Activated CD8-positive, alpha-beta memory T cell treated with anti-CD3 and anti-CD28 coated beads, Interleukin-2, amount 50 U/mL, for 1 hour (primary cell): ENCODE results near the gene IRF2BPL.

Source experiments
- DNase-seq: peaks from one replicate; pipeline ENCODE4 v3.0.0-alpha.2; 2020; ENCODE audit errors: extremely low read depth

Gene IRF2BPL

GRCh38 chr14:77011245-77011644 is 17.3 kb downstream of the IRF2BPL start:
- DNase-seq, result no peak

GRCh38 chr14:77009014-77009413 is 19.5 kb downstream of the IRF2BPL start:
- DNase-seq, result no peak

DNA sequence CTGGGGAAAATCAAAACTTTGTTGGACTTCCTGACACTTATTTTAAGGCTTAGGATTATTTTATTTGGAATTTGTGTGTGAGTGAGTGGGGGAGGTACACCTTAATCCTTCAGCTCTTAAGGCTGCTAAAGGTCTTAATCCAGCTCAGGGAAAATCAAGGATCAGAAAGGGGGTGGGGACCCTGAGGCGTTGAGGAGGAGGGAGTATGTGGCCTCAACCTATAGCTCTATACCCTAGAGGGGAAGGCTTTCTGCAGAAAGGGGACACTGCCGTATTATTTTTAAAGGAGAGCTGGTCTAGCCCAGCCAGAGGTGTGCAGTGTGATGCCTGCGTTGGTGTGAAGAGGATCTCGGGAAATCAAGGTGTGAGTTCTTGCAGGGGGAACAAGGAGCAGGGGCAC is 20.0 kb downstream of the IRF2BPL start:
- no peak for DNase-seq

GRCh38 chr14:77007975-77008421 is 20.5 kb downstream of the IRF2BPL start:
- DNase-seq, result no peak

- DNase-seq, result no peak
Measured at GRCh38 chr14:77007183-77007974, 21.1 kb downstream of the IRF2BPL start.

DNA sequence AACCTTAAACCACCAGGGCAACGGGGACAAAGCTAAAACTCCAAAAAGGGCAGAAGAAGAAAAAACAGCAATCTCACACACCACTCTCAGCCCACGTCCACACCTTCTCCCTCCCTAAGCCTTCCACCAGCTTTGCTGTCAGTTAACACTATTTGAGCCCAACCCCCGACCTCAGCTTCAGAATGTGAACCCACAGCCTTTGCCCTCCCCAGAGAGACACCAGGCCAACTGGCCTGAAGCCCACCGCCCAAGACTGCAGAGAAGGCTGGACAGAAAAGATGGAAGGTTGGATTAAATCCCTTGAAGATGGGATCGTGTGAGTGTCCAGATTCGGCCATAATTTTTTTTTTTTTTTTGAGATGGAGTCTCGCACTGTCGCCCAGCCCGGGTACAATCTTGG is 22.4 kb downstream of the IRF2BPL start:
- no peak for DNase-seq

DNA sequence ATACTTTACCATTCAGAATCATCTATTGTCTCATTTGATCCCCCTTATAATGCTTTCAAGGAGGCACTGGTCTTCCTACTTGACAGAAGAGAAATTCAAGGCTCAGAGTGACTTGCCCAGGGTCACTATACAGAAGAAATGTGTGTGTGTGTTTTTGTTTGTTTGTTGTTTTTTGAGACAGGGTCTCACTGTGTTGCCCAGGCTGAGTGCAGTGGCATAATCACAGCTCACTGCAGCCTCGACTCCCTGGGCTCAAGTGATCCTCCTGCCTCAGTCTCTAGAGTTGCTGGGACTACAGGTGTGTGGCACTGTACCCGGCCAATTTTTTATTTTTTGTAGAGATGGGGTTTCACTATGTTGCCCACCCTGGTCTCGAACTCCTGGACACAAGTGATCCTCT is 22.9 kb downstream of the IRF2BPL start:
- no peak for DNase-seq

DNA sequence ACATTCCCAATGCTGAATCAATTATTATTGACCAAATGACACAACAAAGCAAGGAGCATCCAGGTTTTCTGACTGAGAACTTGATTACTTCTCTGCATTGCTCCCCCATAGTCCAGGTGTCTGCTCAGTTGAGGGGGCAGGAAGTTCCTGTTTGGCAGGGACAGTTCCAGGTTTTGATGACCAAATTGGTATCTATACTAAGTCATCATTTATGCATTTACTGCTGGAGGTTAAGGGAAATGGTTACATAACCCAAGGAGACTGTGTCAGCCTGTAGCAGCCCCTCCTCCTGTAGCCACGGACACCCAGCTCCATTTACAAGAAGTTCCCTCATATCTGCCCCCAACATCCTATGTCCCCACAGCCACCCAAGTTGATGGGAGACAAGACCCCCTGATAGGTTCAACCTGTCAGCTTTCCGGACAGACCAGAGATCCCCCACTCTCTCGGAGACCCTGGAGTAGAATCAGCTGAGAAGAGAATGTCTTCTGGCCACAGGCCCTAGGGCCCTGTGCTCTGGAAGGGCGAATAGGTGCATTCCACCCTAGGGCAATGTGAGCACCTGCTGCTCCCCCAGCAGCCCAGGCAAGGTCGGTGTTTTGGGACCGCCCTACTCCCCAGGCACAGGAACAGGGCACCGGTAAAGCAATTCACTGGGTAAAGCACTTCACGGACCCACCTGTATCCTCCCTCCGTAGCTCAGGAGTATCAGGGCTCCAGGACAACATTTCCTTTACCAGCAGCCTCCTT is 23.6 kb downstream of the IRF2BPL start:
- DNase-seq, result no peak

DNA sequence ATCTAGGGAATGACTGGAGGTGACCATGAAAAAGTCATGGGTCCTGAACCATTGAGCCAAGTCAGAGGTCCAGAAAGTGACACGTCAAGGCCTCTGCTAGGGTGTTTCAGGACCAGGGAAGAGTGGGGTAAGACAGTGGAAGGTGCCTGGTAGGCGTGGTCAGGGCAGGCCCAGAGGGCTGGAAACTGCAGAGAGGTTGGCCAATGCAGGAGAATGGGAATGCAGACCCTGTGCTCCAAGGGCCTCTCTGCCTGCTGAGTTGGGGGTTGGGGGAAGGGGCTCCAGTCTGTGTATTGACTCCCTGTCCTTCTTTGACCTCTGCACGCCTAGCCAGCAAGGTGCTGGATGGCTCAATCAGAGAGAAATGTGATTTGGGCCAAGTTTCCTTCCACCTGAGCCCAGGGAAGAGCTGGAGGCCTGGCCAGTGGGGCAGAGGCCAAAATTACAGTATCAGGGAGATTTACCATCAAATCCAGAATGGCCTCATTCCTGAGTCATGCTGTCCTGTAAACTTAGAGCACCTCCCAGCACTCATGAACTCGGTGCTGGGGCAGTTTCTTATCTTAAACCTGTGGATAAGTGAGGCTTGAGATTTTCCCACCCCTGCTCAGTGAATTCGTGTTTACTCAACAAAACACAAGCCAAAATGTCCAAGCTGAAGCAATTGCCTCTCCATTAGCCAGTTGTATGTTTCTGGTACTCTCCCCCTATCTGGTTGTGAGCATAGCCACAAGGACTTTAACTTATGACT is 24.4 kb downstream of the IRF2BPL start:
- DNase-seq, result no peak

DNA sequence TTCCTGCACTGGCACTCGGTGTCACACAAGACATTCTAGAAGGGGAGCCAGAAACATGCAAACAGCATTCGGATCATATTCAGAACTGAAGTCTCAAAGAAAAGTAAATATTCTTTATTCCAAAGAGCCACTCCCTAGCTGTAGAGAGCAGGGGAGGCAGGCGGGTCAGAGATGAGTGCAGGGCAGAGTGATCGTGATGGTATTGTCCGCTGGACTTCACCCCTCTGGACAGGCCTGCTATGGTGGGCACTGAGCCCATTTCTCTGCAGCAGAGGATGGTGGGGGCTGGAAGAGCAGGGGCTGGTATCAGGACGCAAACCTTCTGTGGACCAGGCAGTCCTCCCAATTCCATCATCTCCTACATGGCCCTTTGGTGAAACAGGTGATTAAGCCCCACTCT is 25.6 kb downstream of the IRF2BPL start:
- no peak for DNase-seq

GRCh38 chr14:77002335-77002734 is 26.2 kb downstream of the IRF2BPL start:
- DNase-seq, result no peak

DNA sequence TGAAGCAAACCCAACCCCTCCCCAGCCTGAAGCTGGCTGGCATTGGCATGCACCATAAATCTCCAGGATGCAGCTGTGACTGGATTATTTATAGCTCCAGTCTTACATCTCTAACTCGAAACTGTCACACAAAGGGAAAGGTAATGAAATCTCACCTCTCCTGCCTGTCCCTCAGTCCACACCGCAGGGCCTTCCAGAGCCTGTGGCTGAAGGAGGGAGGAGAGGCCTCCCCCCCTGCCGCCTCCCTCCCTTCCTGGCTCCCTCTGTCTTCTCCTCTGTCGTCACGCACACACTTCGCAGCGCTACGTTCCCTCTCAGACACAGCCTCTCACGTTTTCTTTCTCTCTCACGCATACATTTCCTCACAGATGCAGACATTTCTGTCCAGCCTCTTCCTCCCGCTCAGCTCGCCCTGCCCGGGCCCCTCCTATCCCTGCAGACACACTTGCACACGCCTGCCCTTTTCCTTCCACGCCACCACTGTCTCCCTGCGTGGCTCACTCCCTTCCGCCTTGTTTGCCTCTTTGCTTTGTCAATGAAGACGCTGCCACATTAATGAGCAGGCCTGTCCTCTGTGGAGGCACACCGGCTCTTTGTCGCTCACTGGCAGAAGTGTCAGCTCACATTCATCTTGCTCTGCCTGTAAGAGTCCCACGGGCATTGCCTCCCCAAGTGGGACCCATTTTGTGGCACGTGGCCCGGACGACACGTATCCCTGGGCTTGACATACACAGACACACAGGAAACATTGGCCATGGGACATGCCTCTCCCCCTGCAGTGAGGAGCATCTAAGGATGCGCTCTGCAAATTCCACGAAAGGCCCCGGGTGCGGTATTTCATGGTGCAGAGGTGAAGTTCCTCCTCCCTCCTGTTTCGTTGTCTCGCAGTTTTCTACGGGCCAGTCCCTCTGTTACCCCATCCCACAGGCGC is 27.9 kb downstream of the IRF2BPL start:
- no peak for DNase-seq

DNA sequence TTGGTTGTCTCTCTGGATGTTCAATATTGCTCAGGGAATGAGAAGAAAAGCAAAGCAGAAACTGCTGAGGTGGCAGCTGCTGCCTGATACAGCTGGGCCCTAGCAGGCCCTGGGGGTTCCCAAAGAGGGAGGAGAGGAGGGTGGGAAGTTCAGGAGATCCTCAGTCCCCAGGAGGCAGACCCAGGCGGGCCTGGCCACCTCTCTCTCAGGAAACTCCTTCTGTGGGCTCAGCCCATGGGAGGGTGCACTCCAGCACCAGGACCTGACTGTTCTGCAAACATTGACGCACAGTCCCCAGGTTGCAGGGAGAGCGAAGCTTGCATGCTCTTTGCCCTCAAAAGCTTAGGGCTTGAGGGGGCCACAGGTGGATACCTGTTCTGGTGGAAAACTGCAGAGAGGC is 29.6 kb downstream of the IRF2BPL start:
- no peak for DNase-seq

GRCh38 chr14:76997257-76997970 is 31.1 kb downstream of the IRF2BPL start:
- no peak for DNase-seq

- no peak for DNase-seq
Measured at GRCh38 chr14:76996563-76997146, 31.9 kb downstream of the IRF2BPL start.

- DNase-seq, result no peak
Measured at GRCh38 chr14:76995279-76996035, 33.1 kb downstream of the IRF2BPL start.

DNA sequence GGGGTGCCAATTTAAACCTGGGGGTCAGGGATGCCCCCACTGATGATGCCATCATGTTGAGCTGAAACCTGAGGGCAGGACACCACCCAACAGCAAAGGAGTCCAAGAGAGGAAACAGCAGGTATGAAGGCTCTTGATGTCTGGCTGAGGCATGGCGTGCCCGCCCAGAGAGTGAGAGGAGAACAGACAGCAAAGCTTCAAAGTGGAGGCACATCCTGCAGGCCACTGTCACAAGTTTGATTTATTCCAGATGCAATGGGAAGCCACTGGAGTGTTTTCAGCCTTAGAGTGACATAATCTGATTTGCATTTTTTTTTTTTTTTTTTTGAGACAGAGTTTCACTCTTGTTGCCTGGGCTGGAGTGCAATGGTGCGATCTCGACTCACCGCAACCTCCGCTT is 34.8 kb downstream of the IRF2BPL start:
- DNase-seq, result no peak

DNA sequence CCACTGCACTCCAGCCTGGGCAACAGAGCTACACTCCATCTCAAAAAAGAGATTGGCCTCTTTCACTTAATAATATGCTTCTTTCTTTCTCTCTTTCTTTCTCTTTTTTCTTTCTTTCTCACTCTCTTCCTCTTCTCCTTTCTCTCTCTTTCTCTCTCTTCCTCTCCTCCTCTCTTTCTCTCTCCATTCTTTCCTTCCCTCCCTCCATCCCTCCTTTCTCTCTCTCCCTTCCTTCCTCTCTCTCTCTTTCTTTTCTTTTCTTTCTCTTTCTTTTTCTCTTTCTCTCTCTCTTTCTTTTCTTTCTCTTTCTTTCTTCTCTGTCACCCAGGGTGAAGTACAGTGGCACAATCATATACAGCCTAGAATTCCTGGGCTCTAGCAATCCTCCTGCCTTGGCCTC is 38.4 kb downstream of the IRF2BPL start:
- DNase-seq, result no peak

GRCh38 chr14:76987956-76988520 is 40.5 kb downstream of the IRF2BPL start:
- DNase-seq, result no peak
